ENCODE results near the gene ENOX1.

Gene ENOX1

GRCh38 chr13:43804461-43805070 is 17.8 kb upstream of the ENOX1 start:
- Histone ChIP-seq H3K9ac (ENCODE audit: low read depth, low read length) (no peak overlapping the region), H3K36me3 (ENCODE audit: insufficient read depth, low read length) (no peaks in the 10 kb centered on the region), H3K79me2 (ENCODE audit: insufficient read depth, low read length) (no peaks in the 10 kb centered on the region), H3K4me1 (ENCODE audit: insufficient read depth, low read length) (no peaks in the 10 kb centered on the region), H4K20me1 (ENCODE audit: insufficient read depth, low read length) (no peaks in the 10 kb centered on the region), H3K4me2 (ENCODE audit: insufficient read depth, low read length) (no peak overlapping the region), H2AFZ (ENCODE audit: low read depth, low read length) (no peak overlapping the region), H3K27ac (ENCODE audit: low read length) (no peak overlapping the region), H3K27me3 (ENCODE audit: insufficient read depth, low read length, poor library complexity) (peaks cover 9% of the 10 kb centered on the region), H3K9me3 (ENCODE audit: insufficient read depth, low read length, severe bottlenecking) (no peaks in the 10 kb centered on the region), H3K4me3 (ENCODE audit: low read depth in 1 of 2, low read length in 2 of 2) (no peak overlapping the region)
- peak; percentile 64 for TF ChIP-seq CTCF (IDR thresholded peaks at IDR 0.05; ENCODE audit: borderline replicate concordance, extremely low read depth, low read length, poor library complexity, severe bottlenecking)
- no peak for TF ChIP-seq EZH2 (IDR thresholded peaks at IDR 0.05; ENCODE audit: borderline replicate concordance, low read depth, low read length, severe bottlenecking)
- peak; percentile 56; the same call in 1 of the 3 replicates for ATAC-seq (ENCODE audit: insufficient read depth, low read depth)
- DNase-seq = no peak

- no peaks in the 10 kb centered on the region for H3K79me2 ChIP-seq (ENCODE audit: insufficient read depth, low read length)
- no peak overlapping the region for H3K4me2 ChIP-seq (ENCODE audit: insufficient read depth, low read length)
- TF ChIP-seq CTCF (IDR thresholded peaks at IDR 0.05; ENCODE audit: borderline replicate concordance, extremely low read depth, low read length, poor library complexity, severe bottlenecking) = no peak
- no peak for TF ChIP-seq EZH2 (IDR thresholded peaks at IDR 0.05; ENCODE audit: borderline replicate concordance, low read depth, low read length, severe bottlenecking)
- peaks cover 6% of the 10 kb centered on the region for H3K27me3 ChIP-seq (ENCODE audit: insufficient read depth, low read length, poor library complexity)
- no peaks in the 10 kb centered on the region for H3K4me1 ChIP-seq (ENCODE audit: insufficient read depth, low read length)
- no peak for DNase-seq
- ATAC-seq (ENCODE audit: insufficient read depth, low read depth) = no peak
- no peaks in the 10 kb centered on the region for H3K9me3 ChIP-seq (ENCODE audit: insufficient read depth, low read length, severe bottlenecking)
- no peak overlapping the region for H2AFZ ChIP-seq (ENCODE audit: low read depth, low read length)
- no peak overlapping the region for H3K9ac ChIP-seq (ENCODE audit: low read depth, low read length)
- no peaks in the 10 kb centered on the region for H3K36me3 ChIP-seq (ENCODE audit: insufficient read depth, low read length)
- H3K27ac ChIP-seq (ENCODE audit: low read length) = no peak overlapping the region
- H3K4me3 ChIP-seq (ENCODE audit: low read depth in 1 of 2, low read length in 2 of 2) = no peak overlapping the region
- no peaks in the 10 kb centered on the region for H4K20me1 ChIP-seq (ENCODE audit: insufficient read depth, low read length)
Measured at GRCh38 chr13:43802511-43802910, 15.7 kb upstream of the ENOX1 start.

GRCh38 chr13:43800828-43801227 is 14.1 kb upstream of the ENOX1 start:
- Histone ChIP-seq H3K4me2 (ENCODE audit: insufficient read depth, low read length) (no peak overlapping the region), H3K4me1 (ENCODE audit: insufficient read depth, low read length) (no peaks in the 10 kb centered on the region), H3K4me3 (ENCODE audit: low read depth in 1 of 2, low read length in 2 of 2) (no peak overlapping the region), H3K79me2 (ENCODE audit: insufficient read depth, low read length) (no peaks in the 10 kb centered on the region), H4K20me1 (ENCODE audit: insufficient read depth, low read length) (no peaks in the 10 kb centered on the region), H2AFZ (ENCODE audit: low read depth, low read length) (no peak overlapping the region), H3K9me3 (ENCODE audit: insufficient read depth, low read length, severe bottlenecking) (no peaks in the 10 kb centered on the region), H3K27ac (ENCODE audit: low read length) (no peak overlapping the region), H3K27me3 (ENCODE audit: insufficient read depth, low read length, poor library complexity) (no peaks in the 10 kb centered on the region), H3K36me3 (ENCODE audit: insufficient read depth, low read length) (no peaks in the 10 kb centered on the region), H3K9ac (ENCODE audit: low read depth, low read length) (no peak overlapping the region)
- DNase-seq (no peak), ATAC-seq (ENCODE audit: insufficient read depth, low read depth) (no peak)
- no peak for TF ChIP-seq EZH2 (IDR thresholded peaks at IDR 0.05; ENCODE audit: borderline replicate concordance, low read depth, low read length, severe bottlenecking)
- TF ChIP-seq CTCF (IDR thresholded peaks at IDR 0.05; ENCODE audit: borderline replicate concordance, extremely low read depth, low read length, poor library complexity, severe bottlenecking) = no peak
